ENCODE data around the gene SLC22A15.
"Not testable (repeated sequence)": the region's sequence is repeated elsewhere in the genome, so short reads cannot be mapped to it uniquely, and the experiment has no call there.

Gene SLC22A15

GRCh38 chr1:115976062-115976920, at the start of gene SLC22A15:
SLC22A15 (plus strand) TSS chr1:115976513; CDS start chr1:115976628, 115 bp downstream.
- peak; percentile 30 to 33 for DNase-seq (ENCODE audit: low read depth in 1 of 2, low spot score in 1 of 2)
- in situ Hi-C loops (cut with HindIII; ENCODE audit: low pct_unique_long_range_greater_than_20kb, low sequenced_read_pairs) = no loop called here
- TF ChIP-seq JUND (IDR thresholded peaks at IDR 0.05; ENCODE audit: low read depth) = no peak

- in situ Hi-C loops (cut with HindIII; ENCODE audit: low pct_unique_long_range_greater_than_20kb, low sequenced_read_pairs) = no loop called here
- TF ChIP-seq JUND (IDR thresholded peaks at IDR 0.05; ENCODE audit: low read depth) = no peak
- no peak for DNase-seq (ENCODE audit: low read depth in 1 of 2, low spot score in 1 of 2)
These were observed 48.3 kb upstream of the SLC22A15 start for GRCh38 chr1:115927971-115928370.

GRCh38 chr1:115929881-115930280, 46.4 kb upstream of the SLC22A15 start:
- no peak for TF ChIP-seq JUND (IDR thresholded peaks at IDR 0.05; ENCODE audit: low read depth)
- in situ Hi-C loops (cut with HindIII; ENCODE audit: low pct_unique_long_range_greater_than_20kb, low sequenced_read_pairs) = no loop called here
- no peak for DNase-seq (ENCODE audit: low read depth in 1 of 2, low spot score in 1 of 2)

DNA sequence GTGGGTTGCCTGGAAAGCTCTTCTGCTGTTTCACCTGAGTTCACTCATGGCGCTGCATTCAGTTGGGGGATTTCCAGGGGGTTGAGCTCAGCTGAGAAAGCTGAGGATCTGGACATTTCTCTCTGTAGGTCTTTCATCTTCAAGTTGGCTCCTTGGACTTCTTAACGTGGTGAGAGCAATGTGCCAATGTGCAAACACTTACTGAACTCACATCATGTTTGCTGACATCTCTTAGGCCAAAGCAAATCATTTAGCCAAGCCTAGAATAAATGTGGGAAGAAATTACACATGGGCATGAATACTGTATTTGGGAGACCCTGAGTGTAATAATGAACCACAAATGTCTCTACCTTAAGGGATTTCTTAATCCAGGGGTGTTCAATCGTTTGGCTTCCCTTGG, 42.7 kb upstream of the SLC22A15 start:
- no peak for TF ChIP-seq JUND (IDR thresholded peaks at IDR 0.05; ENCODE audit: low read depth)
- no peak for DNase-seq (ENCODE audit: low read depth in 1 of 2, low spot score in 1 of 2)
- in situ Hi-C loops (cut with HindIII; ENCODE audit: low pct_unique_long_range_greater_than_20kb, low sequenced_read_pairs) = no loop called here

DNA sequence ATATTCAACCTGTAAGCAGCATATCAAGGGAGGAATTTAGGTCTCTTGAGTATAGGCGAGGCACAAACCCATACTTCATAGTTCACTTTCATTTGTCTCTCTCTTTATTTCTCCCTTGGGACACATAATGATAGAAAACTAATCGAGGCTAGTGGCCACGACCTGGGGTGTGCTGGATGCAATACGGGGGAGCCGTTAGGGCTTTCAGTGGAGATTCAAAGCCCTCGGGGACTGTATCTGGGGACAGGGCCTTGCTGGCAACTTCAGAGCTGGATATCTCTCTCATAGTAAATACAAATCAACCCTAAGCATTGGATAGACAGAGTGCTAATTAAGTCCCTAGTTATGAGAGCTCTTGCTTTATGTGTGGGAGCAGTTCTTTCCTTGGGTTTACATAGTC, 36.9 kb upstream of the SLC22A15 start:
- no peak for TF ChIP-seq JUND (IDR thresholded peaks at IDR 0.05; ENCODE audit: low read depth)
- no peak for DNase-seq (ENCODE audit: low read depth in 1 of 2, low spot score in 1 of 2)
- in situ Hi-C loops (cut with HindIII; ENCODE audit: low pct_unique_long_range_greater_than_20kb, low sequenced_read_pairs) = no loop called here

DNA sequence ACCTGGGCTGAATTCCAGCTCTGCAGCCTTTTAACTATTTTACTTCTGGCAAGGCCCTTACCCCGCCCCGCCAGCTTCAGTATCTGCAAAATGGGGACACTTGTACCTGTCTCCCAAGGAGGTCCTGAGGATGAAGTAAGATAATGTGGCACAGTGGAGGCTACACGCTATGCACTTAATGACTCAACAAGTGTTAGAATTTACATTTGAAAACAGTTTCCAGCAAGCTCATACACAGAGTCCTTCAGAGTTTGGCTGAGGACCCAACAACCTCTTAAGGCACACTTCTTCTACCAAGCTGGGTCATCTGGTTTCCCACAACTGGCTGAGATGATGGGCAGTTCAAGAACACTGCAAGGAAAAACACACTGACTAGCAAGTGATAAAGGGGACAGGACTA, 30.2 kb upstream of the SLC22A15 start:
- TF ChIP-seq JUND (IDR thresholded peaks at IDR 0.05; ENCODE audit: low read depth) = no peak
- no peak for DNase-seq (ENCODE audit: low read depth in 1 of 2, low spot score in 1 of 2)
- in situ Hi-C loops (cut with HindIII; ENCODE audit: low pct_unique_long_range_greater_than_20kb, low sequenced_read_pairs) = no loop called here

DNA sequence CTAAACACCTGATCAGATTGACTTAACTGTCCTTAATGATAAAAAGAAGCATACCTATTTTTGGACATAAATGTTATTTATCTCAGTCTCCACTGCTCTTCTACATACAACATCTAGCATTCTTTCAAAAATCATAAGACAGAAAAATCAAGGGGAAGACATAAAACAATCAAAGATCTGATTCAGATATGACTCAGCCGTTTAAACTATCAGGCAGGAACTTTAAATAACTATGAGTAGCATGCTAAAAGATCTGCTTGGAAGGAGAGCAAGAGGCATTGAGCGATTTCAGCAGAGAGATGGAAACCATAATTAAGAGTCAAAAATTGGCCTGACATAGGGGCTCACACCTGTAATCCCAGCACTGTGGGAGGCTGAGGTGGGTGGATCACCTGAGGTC, 27.2 kb upstream of the SLC22A15 start:
- TF ChIP-seq JUND (IDR thresholded peaks at IDR 0.05; ENCODE audit: low read depth) = no peak
- in situ Hi-C loops (cut with HindIII; ENCODE audit: low pct_unique_long_range_greater_than_20kb, low sequenced_read_pairs) = no loop called here
- no peak for DNase-seq (ENCODE audit: low read depth in 1 of 2, low spot score in 1 of 2)

DNA sequence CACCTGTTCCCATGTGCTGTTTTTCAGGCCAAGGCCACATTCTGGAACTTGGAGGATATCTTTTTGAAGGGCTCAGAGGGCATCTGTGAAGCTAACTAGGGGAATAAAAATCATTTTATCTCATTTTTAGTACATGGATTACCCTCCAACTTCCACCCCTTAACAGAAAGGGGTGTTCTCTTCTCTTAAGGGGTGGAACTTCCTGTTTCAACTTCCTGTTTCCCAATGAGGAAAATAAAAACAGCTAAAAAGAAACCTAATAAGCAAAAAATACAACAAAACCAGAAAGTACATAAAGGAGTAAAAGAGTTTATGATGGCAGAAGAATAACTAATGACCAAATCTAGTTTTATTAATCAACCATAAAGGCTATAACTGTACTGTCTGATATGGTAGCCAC, 24.8 kb upstream of the SLC22A15 start:
- in situ Hi-C loops (cut with HindIII; ENCODE audit: low pct_unique_long_range_greater_than_20kb, low sequenced_read_pairs) = no loop called here
- TF ChIP-seq JUND (IDR thresholded peaks at IDR 0.05; ENCODE audit: low read depth) = no peak
- no peak for DNase-seq (ENCODE audit: low read depth in 1 of 2, low spot score in 1 of 2)

DNA sequence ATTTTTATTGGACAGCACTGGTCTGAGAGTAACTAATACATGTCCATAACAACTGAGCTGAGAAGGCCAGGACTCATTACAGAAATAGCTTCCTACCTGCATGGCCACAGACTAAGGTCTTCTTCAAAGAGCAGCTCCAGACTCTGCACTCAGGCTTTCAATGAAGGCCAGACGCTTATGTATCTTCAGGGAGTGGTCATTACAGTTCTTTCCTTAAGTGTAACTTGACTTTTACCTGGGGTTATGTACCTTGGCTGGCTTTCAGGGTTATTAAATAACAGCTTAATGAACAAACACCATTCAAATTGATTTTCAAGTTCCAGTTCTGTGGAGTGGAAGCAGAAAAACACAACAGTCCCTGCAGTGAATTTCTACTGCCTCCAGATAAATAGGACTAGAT, 23.8 kb upstream of the SLC22A15 start:
- in situ Hi-C loops (cut with HindIII; ENCODE audit: low pct_unique_long_range_greater_than_20kb, low sequenced_read_pairs) = no loop called here
- DNase-seq (ENCODE audit: low read depth in 1 of 2, low spot score in 1 of 2) = peak in 1 of 2 experiments; percentile 71
- TF ChIP-seq JUND (IDR thresholded peaks at IDR 0.05; ENCODE audit: low read depth) = no peak

- no peak for TF ChIP-seq JUND (IDR thresholded peaks at IDR 0.05; ENCODE audit: low read depth)
- in situ Hi-C loops (cut with HindIII; ENCODE audit: low pct_unique_long_range_greater_than_20kb, low sequenced_read_pairs) = no loop called here
These were observed 23.1 kb upstream of the SLC22A15 start for GRCh38 chr1:115953180-115953579.

GRCh38 chr1:115954684-115955083, 21.6 kb upstream of the SLC22A15 start:
- no peak for TF ChIP-seq JUND (IDR thresholded peaks at IDR 0.05; ENCODE audit: low read depth)
- in situ Hi-C loops (cut with HindIII; ENCODE audit: low pct_unique_long_range_greater_than_20kb, low sequenced_read_pairs) = no loop called here
- DNase-seq (ENCODE audit: low read depth in 1 of 2, low spot score in 1 of 2) = no peak

More at GRCh38 chr1:115953180-115953579, 23.1 kb upstream of the SLC22A15 start:
- DNase-seq (ENCODE audit: low read depth in 1 of 2, low spot score in 1 of 2) = no peak

DNA sequence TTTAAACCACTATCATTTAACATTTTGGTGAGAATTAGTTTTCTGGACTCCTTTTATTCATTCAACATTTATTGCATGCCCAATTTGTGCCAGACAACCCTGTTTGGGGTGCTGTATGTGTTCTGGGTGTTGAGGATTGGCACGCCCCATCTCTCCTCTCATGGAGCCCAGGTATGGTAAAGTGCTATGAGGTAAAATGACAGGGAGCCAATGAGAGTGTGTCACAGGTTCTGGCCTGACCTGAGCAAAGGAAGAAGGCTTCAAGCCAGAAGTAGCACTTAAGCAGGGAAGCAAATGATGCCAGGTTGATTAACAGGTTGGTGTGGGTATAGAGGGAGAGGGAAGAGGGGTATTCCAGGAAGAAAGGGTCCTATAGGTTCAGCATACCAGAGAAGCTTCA, 21.1 kb upstream of the SLC22A15 start:
- TF ChIP-seq JUND (IDR thresholded peaks at IDR 0.05; ENCODE audit: low read depth) = no peak
- DNase-seq (ENCODE audit: low read depth in 1 of 2, low spot score in 1 of 2) = no peak
- in situ Hi-C loops (cut with HindIII; ENCODE audit: low pct_unique_long_range_greater_than_20kb, low sequenced_read_pairs) = no loop called here

GRCh38 chr1:115958866-115959265, 17.4 kb upstream of the SLC22A15 start:
- no peak for TF ChIP-seq JUND (IDR thresholded peaks at IDR 0.05; ENCODE audit: low read depth)
- DNase-seq (ENCODE audit: low read depth in 1 of 2, low spot score in 1 of 2) = no peak
- in situ Hi-C loops (cut with HindIII; ENCODE audit: low pct_unique_long_range_greater_than_20kb, low sequenced_read_pairs) = no loop called here

DNA sequence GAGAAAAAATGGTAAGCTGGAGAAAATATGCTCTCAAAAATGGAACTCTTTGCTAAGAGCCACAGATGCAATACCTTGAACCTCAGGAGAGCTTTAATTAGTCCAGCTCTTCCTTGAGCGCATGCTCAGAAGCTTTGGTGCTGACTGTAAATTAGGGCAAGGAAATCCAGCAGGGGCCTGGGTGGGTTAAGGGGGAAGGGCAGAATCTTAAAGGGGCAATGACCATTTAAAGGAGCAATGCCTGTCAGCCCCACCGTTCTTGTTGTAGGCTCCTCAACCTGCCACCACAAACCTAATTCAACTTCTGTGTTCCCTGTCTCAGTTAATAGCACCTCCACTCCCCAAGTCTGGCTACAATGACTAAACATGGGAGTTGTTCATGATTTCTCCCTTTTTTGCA, 6.8 kb upstream of the SLC22A15 start:
- DNase-seq (ENCODE audit: low read depth in 1 of 2, low spot score in 1 of 2) = peak in 1 of 2 experiments; percentile 53
- no peak for TF ChIP-seq JUND (IDR thresholded peaks at IDR 0.05; ENCODE audit: low read depth)
- in situ Hi-C loops (cut with HindIII; ENCODE audit: low pct_unique_long_range_greater_than_20kb, low sequenced_read_pairs) = no loop called here

GRCh38 chr1:115971778-115972177, 4.5 kb upstream of the SLC22A15 start:
- in situ Hi-C loops (cut with HindIII; ENCODE audit: low pct_unique_long_range_greater_than_20kb, low sequenced_read_pairs); DNase-seq (ENCODE audit: low read depth in 1 of 2, low spot score in 1 of 2): not testable (repeated sequence)

Data from T47D (cell line).